GM20000 (cell line): ENCODE results near the gene ATP6V1G2.

ENCODE experiments used
- DNase-seq: peaks from one replicate; pipeline ENCODE4 v3.0.0; 2012; ENCODE audit warnings: low spot score
- CTCF ChIP-seq: IDR thresholded peaks from 2 replicates; pipeline ENCODE4 v1.5.1; 2012; ENCODE audit warnings: mild to moderate bottlenecking, control low read depth; ENCODE audit errors: extremely low read depth, missing control alignments

ATP6V1G2 gene

GRCh38 chr6:31556307-31556706 is 9.9 kb upstream of the ATP6V1G2 start:
- no peak for TF ChIP-seq CTCF

GRCh38 chr6:31551371-31551770 is 5.0 kb upstream of the ATP6V1G2 start:
- peak; percentile 71 for DNase-seq
- peak; percentile 88 for TF ChIP-seq CTCF

More at GRCh38 chr6:31556307-31556706, 9.9 kb upstream of the ATP6V1G2 start:
- DNase-seq, result no peak

GRCh38 chr6:31548544-31548873 is 2.1 kb upstream of the ATP6V1G2 start:
- no peak for DNase-seq
- TF ChIP-seq CTCF, result no peak

- no peak for DNase-seq
- TF ChIP-seq CTCF, result no peak
These were observed 1.5 kb upstream of the ATP6V1G2 start for GRCh38 chr6:31547727-31548543.

- no peak for TF ChIP-seq CTCF
- DNase-seq, result peak; percentile 91
These were observed 734 bp upstream of the ATP6V1G2 start, which contains the start of gene NFKBIL1 for GRCh38 chr6:31546958-31547726. Gene NFKBIL1, plus strand, starts transcription at chr6:31547608. Its CDS starts 87 bp downstream, at chr6:31547695.

GRCh38 chr6:31545291-31545690 is 1.1 kb downstream of the ATP6V1G2 start:
- no peak for DNase-seq
- TF ChIP-seq CTCF, result no peak

GRCh38 chr6:31544676-31545075 is 1.7 kb downstream of the ATP6V1G2 start:
- no peak for TF ChIP-seq CTCF
- DNase-seq, result no peak
